Heart right ventricle (tissue), 16 donors: ENCODE measurements around the gene NUDT16L1. TPM values are rescaled to one million over a fixed set of nuclear protein-coding genes. Genes with fewer than 3 reads are reported as not detected.
A peak's percentile ranks its signal among the peaks of the same experiment; 100 is the strongest.

Experiments used
- ATAC-seq, 8 donors: fragments of 200-7000 bp; cut with Tn5 transposase; one replicate each; pipeline ENCODE4 v1.9.1; 2020; ENCODE audit warnings: mild to moderate bottlenecking in 8 of 8, moderate library complexity in 8 of 8, moderate number of reproducible peaks in 1 of 8
- DNase-seq, 2 donors: peaks; one replicate each; pipeline ENCODE4 v3.0.0-alpha.2; 2020
- H3K27ac ChIP-seq, 10 donors: fragments of 200-600 bp; sonication (generic) in 2 of 10; one replicate each; pipeline versions ENCODE4 v1.5.0 to v1.8.0; 2020 to 2022; ENCODE audit warnings: mild to moderate bottlenecking in 3 of 10
- H3K27me3 ChIP-seq, 7 donors: fragments of 200-600 bp; one replicate each; pipeline ENCODE4 v1.8.0; 2021 to 2022; ENCODE audit warnings: mild to moderate bottlenecking in 2 of 7
- H3K36me3 ChIP-seq, 9 donors: fragments of 200-600 bp; sonication (generic) in 1 of 9; one replicate each; pipeline versions ENCODE4 v1.5.0 to v1.8.0; 2020 to 2022; ENCODE audit warnings: mild to moderate bottlenecking in 2 of 9
- H3K4me1 ChIP-seq, 9 donors: fragments of 200-600 bp; sonication (generic) in 1 of 9; one replicate each; pipeline versions ENCODE4 v1.5.0 to v1.8.0; 2020 to 2022; ENCODE audit warnings: mild to moderate bottlenecking in 4 of 9
- H3K4me3 ChIP-seq, 10 donors: fragments of 200-600 bp; sonication (generic) in 2 of 10; one replicate each; pipeline versions ENCODE4 v1.5.0 to v1.8.0; 2020 to 2022; ENCODE audit warnings: mild to moderate bottlenecking in 7 of 10, moderate library complexity in 2 of 10
- H3K9me3 ChIP-seq, 11 donors: fragments of 200-600 bp in 10 of 11; sonication (generic) in 2 of 11; one replicate each; pipeline versions ENCODE4 v1.5.0 to v1.8.0; 2013 to 2022; ENCODE audit warnings: mild to moderate bottlenecking in 2 of 11, control low read depth in 1 of 11, moderate library complexity in 1 of 11
- WGBS, 2 donors: extraction: QIAGEN DNeasy Blood & Tissue Kit; methylation state at CpG; one replicate each; pipeline ENCODE4 v1.1.7; 2013; ENCODE audit warnings: inconsistent platforms in 1 of 2; 5-methylcytosine and 5-hydroxymethylcytosine counted together
- intact Hi-C, 10 donors: fragments of 100-400 bp; cut with DNase I; formaldehyde crosslinking; loops; one replicate each; pipeline versions ENCODE4 v1.11.1 to v1.14.2; 2022
- polyA plus RNA-seq, 2 donors: library from polyadenylated mRNA; stranded (reverse); fragments of 200-250 nt; gene quantifications; one replicate each; pipeline ENCODE4 v1.2.3, GENCODE V29; 2013
- total RNA-seq, 10 donors: library from RNA; stranded (reverse); fragmentation: NEBNext Ultra II Directional in 3 of 10; extraction: Animal tissue kit (Norgen Biotek cat#: 25700) in 3 of 10; gene quantifications; one replicate each; pipeline versions ENCODE4 v1.2.1 to v1.2.4, GENCODE V29; 2021 to 2023
- TF ChIP-seq, protein P1 (sequence below), 9 donors: fragments of 200-600 bp; sonication (generic) in 2 of 9; IDR thresholded peaks; one replicate each; pipeline versions ENCODE4 v1.5.0 to v1.8.0; 2021 to 2022; ENCODE audit warnings: antibody characterized with exemption in 9 of 9, mild to moderate bottlenecking in 5 of 9, moderate library complexity in 1 of 9
- donor health status: Arrhythmogenic right ventricular cardiomyopathy.
- donor health status: ischemic (EF 13 %, LVEDD 7.1; RV severe dilation, severe dysfunction).
- donor health status: healthy with polysubstance abuse.
- donor health status: DM: no; HTN: yes; CAD: no.
- donor health status: DM: no; HTN: no; CAD: no.
- donor health status: ischemic (EF 25% LVEDD 6.9; RV normal size, moderate dysfunction).
- donor health status: ischemic (EF 25% LVEDD 5.7; RV mildly dilated, moderate dysfunction).
- donor health status: healthy.
- donor health status: DM: yes; HTN: yes; CAD: no.
- donor health status: Ischemic cardiomyopathy.
- donor health status: ischemic (EF 35%, LVEDD 5.7; RV mildly dilated, moderate dysfunction).
- donor health status: nonischemic (EF 11% LVEDD 7.7; RV severe dilation, severe dysfunction).
- donor health status: DM: yes; HTN: yes; CAD: no.
- donor health status: PGD.
- donor health status: ischemic (EF 29% LVEDD 5.4; RV normal size, mild dysfunction).
- donor health status: nonischemic (EF 23%, LVEDD 6.1; RV moderate dilation, normal function).

Gene NUDT16L1
- total and polyA plus RNA-seq, 12 donors, result 25.4 to 65.7 (median 47.0) TPM

DNA sequence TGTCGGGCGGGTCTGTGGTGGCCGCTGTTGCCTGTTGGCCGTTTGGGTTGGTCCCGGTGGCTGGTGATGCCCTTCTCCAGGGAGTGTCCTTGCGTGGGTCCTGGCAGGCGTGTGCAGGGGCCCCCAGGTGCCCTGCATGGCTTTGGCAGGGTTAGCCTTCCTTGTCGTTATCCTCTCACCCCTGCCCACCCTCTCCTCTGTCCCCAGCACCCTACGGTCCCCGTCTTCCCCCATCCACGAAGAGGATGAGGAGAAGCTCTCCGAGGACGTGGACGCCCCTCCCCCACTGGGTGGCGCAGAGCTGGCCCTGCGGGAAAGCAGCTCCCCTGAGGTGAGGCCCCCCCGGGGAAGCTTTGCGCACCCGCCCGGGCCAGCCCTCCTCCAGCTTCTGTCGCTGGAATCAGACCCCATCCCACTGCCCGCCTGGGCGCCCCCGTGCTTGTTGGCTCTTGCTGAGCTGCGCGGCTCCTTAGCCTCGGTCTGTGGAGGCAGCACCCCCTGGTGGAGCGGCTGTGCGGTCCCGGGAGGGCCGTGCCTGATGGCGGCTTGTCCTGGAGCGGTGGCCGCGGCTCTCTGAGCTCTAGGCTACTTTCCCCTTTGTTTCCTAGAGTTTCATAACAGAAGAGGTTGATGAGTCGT lies 10.6 kb upstream of the NUDT16L1 start:
- H3K27me3 ChIP-seq, result no peaks in the 10 kb centered on the region
- TF ChIP-seq, protein P1, sequence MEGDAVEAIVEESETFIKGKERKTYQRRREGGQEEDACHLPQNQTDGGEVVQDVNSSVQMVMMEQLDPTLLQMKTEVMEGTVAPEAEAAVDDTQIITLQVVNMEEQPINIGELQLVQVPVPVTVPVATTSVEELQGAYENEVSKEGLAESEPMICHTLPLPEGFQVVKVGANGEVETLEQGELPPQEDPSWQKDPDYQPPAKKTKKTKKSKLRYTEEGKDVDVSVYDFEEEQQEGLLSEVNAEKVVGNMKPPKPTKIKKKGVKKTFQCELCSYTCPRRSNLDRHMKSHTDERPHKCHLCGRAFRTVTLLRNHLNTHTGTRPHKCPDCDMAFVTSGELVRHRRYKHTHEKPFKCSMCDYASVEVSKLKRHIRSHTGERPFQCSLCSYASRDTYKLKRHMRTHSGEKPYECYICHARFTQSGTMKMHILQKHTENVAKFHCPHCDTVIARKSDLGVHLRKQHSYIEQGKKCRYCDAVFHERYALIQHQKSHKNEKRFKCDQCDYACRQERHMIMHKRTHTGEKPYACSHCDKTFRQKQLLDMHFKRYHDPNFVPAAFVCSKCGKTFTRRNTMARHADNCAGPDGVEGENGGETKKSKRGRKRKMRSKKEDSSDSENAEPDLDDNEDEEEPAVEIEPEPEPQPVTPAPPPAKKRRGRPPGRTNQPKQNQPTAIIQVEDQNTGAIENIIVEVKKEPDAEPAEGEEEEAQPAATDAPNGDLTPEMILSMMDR (IDR thresholded peaks at IDR 0.05), result peak in 7 of 9 donors; percentile 11 to 50 (median 33)
- DNase-seq (peak in 1 of 2 donors; percentile 18), ATAC-seq (no peak)
- WGBS, 2 donors, result 76 to 79% methylated on average over 35 to 36 of the region's 36 CpGs
- intact Hi-C loops, result loop anchor here in 1 of 10 donors (2.0 to 10.0 kb wide), 2 partner anchors 66 to 168 kb away; no protein-coding TSS in a partner anchor
- H3K36me3 ChIP-seq, result peaks cover 0 to 84% (median 12%) of the 10 kb centered on the region in 9 donors
- H3K4me3 ChIP-seq, result no peak overlapping the region
- H3K9me3 ChIP-seq, result no peaks in the 10 kb centered on the region
- H3K27ac ChIP-seq, result peak overlapping the region in 1 of 10 donors; percentile 11
- H3K4me1 ChIP-seq, result peaks cover under 1 to 52% (median 26%) of the 10 kb centered on the region in 9 donors

- TF ChIP-seq, protein P1 (IDR thresholded peaks at IDR 0.05), result no peak
- Histone ChIP-seq H3K27ac (no peak overlapping the region), H3K4me1 (peaks cover 0 to 55% (median 28%) of the 10 kb centered on the region in 9 donors), H3K36me3 (peaks cover 0 to 86% (median 12%) of the 10 kb centered on the region in 9 donors), H3K9me3 (no peaks in the 10 kb centered on the region), H3K4me3 (no peak overlapping the region), H3K27me3 (no peaks in the 10 kb centered on the region)
- intact Hi-C loops, result loop anchor here in 1 of 10 donors (2.0 to 10.0 kb wide), 2 partner anchors 67 to 169 kb away; no protein-coding TSS in a partner anchor
- 89 to 91% methylated on average over 17 of the region's 17 CpGs for WGBS, 2 donors
- DNase-seq, result peak in 1 of 2 donors; percentile 10
- no peak for ATAC-seq
Observed at GRCh38 chr16:4683255-4684057, 9.9 kb upstream of the NUDT16L1 start.

GRCh38 chr16:4684058-4684715 lies 9.2 kb upstream of the NUDT16L1 start:
- intact Hi-C loops, result loop anchor here in 1 of 10 donors (10.0 kb wide), 1 partner anchor 169 kb away; no protein-coding TSS in a partner anchor
- Histone ChIP-seq H3K4me1 (peaks cover 0 to 49% (median 23%) of the 10 kb centered on the region in 9 donors), H3K27ac (peak overlapping the region in 1 of 10 donors; percentile 41), H3K4me3 (no peak overlapping the region), H3K36me3 (peaks cover 0 to 94% (median 12%) of the 10 kb centered on the region in 9 donors), H3K27me3 (no peaks in the 10 kb centered on the region), H3K9me3 (no peaks in the 10 kb centered on the region)
- ATAC-seq (no peak), DNase-seq (no peak)
- TF ChIP-seq, protein P1 (IDR thresholded peaks at IDR 0.05), result no peak
- WGBS, 2 donors, result 91 to 97% methylated on average over 23 of the region's 23 CpGs

DNA sequence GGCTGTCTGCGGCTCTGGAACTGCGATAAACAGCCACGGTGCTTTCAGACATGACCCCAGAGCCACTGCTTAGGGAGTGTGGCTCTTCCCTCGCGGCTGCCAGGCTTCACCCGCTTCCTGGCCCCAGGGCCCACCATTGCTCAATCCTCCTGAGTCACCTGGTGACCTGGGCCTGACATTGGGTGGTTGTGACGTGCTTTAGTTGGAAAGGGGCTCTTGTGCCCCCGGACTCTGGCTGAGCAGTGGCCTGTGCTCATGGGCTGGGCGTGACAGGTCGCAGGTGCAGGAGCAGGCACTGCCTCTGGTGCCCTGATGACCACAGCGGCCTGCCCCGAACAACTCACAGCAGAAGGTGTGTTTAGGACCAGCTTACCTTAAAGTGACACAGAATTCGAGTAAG lies 8.6 kb upstream of the NUDT16L1 start:
- ATAC-seq, result no peak
- Histone ChIP-seq H3K36me3 (peaks cover 0 to 96% (median 12%) of the 10 kb centered on the region in 9 donors), H3K27ac (peak overlapping the region in 1 of 10 donors; percentile 41), H3K4me3 (no peak overlapping the region), H3K4me1 (peaks cover 0 to 43% (median 18%) of the 10 kb centered on the region in 9 donors), H3K9me3 (no peaks in the 10 kb centered on the region), H3K27me3 (no peaks in the 10 kb centered on the region)
- TF ChIP-seq, protein P1 (IDR thresholded peaks at IDR 0.05), result no peak
- DNase-seq, result no peak
- 92 to 93% methylated on average over 13 of the region's 13 CpGs for WGBS, 2 donors
- intact Hi-C loops, result loop anchor here in 1 of 10 donors (10.0 kb wide), 1 partner anchor 170 kb away; no protein-coding TSS in a partner anchor
